ENCODE data around the gene CLEC18A.

DNA sequence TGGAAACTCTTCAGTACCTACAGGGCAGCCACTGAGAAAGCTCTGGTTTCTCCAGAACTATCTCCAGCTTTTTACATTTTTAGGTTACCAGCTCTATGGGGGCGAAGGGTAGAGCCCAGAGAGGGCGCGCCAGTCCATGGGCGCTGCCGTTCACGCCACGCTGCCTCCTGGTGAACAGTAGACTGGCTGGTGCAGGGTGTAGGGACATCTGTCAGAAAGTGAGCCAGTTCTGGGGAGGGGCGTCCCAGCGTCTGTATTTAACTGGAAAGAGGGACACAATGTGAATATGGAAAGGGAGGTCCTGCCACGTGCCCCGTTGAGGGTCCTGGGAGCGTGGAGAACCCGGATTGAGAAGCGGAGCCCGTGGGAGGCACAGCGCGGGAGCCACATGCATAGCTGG is 16.4 kb upstream of the CLEC18A start:
- TF ChIP-seq, protein P1, sequence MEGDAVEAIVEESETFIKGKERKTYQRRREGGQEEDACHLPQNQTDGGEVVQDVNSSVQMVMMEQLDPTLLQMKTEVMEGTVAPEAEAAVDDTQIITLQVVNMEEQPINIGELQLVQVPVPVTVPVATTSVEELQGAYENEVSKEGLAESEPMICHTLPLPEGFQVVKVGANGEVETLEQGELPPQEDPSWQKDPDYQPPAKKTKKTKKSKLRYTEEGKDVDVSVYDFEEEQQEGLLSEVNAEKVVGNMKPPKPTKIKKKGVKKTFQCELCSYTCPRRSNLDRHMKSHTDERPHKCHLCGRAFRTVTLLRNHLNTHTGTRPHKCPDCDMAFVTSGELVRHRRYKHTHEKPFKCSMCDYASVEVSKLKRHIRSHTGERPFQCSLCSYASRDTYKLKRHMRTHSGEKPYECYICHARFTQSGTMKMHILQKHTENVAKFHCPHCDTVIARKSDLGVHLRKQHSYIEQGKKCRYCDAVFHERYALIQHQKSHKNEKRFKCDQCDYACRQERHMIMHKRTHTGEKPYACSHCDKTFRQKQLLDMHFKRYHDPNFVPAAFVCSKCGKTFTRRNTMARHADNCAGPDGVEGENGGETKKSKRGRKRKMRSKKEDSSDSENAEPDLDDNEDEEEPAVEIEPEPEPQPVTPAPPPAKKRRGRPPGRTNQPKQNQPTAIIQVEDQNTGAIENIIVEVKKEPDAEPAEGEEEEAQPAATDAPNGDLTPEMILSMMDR (conservative IDR thresholded peaks at IDR 0.05; ENCODE audit: low read depth, low read length), result no peak
- TF ChIP-seq EZH2 (IDR thresholded peaks at IDR 0.05; ENCODE audit: low read length, unreplicated experiment), result no peak
- TF ChIP-seq EZH2phosphoT487 (IDR thresholded peaks at IDR 0.05; ENCODE audit: borderline replicate concordance, low read length), result no peak
